ENCODE measurements around the gene CD226.

CD226 gene

DNA sequence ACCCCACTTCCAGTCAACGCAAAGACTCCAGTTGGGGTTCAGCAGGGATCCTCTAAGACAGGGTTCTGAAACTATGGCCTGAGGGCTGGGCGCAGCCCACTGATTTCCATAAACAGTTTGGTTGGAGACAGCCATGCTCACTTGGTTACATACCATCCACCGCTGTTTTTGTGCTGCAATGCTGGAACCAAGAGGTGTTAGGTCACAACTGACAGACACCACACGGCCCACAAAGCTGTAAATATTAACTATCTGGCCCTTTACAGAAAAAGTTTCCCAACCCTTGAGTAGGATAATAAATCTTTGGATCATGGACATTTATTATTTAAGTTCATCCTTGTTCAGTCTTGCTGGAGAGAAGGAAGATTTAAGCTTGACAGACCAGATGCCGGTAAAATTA, 8.4 kb upstream of the CD226 start:
- DNase-seq (ENCODE audit: low read depth, low spot score) = no peak
- no peaks in the 10 kb centered on the region for H3K27me3 ChIP-seq (ENCODE audit: insufficient read depth, insufficient read length)
- TF ChIP-seq SUZ12 (IDR thresholded peaks at IDR 0.05; ENCODE audit: extremely low read depth, insufficient read depth, insufficient read length) (no peak), ZNF274 (IDR thresholded peaks at IDR 0.05; ENCODE audit: low read depth, low read length) (no peak), YY1 (IDR thresholded peaks at IDR 0.05; ENCODE audit: insufficient read depth, insufficient read length) (no peak)
- no peaks in the 10 kb centered on the region for H3K36me3 ChIP-seq (ENCODE audit: insufficient read depth, insufficient read length, low read length)
- H3K4me3 ChIP-seq (ENCODE audit: insufficient read length, low read depth) = no peak overlapping the region
- no peaks in the 10 kb centered on the region for H3K4me1 ChIP-seq (ENCODE audit: insufficient read depth, insufficient read length)
- no peak overlapping the region for H3K9ac ChIP-seq (ENCODE audit: insufficient read length, low read depth)
- H3K9me3 ChIP-seq (ENCODE audit: insufficient read depth, low read length) = no peaks in the 10 kb centered on the region

GRCh38 chr18:69954719-69955480, 7.2 kb upstream of the CD226 start:
- TF ChIP-seq ZNF274 (IDR thresholded peaks at IDR 0.05; ENCODE audit: low read depth, low read length) (no peak), YY1 (IDR thresholded peaks at IDR 0.05; ENCODE audit: insufficient read depth, insufficient read length) (no peak), SUZ12 (IDR thresholded peaks at IDR 0.05; ENCODE audit: extremely low read depth, insufficient read depth, insufficient read length) (no peak)
- no peak for DNase-seq (ENCODE audit: low read depth, low spot score)
- H3K36me3 ChIP-seq (ENCODE audit: insufficient read depth, insufficient read length, low read length) = no peaks in the 10 kb centered on the region

DNA sequence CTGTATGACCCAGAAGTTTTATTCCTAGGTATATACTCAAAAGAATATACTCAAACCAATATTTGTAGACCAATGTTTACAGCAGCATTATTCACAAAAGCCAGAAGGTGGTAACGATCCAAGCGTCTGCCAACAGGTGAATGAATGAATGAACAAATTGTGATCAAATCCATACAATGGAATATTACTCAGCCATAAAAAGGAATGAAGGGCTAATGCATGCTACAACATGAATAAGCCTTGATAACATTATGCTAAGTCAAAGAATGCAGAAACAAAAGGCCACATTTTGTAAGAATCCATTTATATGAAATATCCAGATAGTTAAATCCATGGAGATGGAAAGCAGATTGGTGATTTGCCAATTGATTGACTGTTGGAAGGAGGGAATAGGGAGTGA, 5.5 kb upstream of the CD226 start:
- DNase-seq (ENCODE audit: low read depth, low spot score) = no peak
- TF ChIP-seq YY1 (IDR thresholded peaks at IDR 0.05; ENCODE audit: insufficient read depth, insufficient read length) = no peak
- TF ChIP-seq SUZ12 (IDR thresholded peaks at IDR 0.05; ENCODE audit: extremely low read depth, insufficient read depth, insufficient read length) = no peak
- no peak for TF ChIP-seq ZNF274 (IDR thresholded peaks at IDR 0.05; ENCODE audit: low read depth, low read length)

More at GRCh38 chr18:69954719-69955480, 7.2 kb upstream of the CD226 start:
- no peaks in the 10 kb centered on the region for H3K27me3 ChIP-seq (ENCODE audit: insufficient read depth, insufficient read length)
- H3K4me1 ChIP-seq (ENCODE audit: insufficient read depth, insufficient read length) = no peaks in the 10 kb centered on the region
- no peaks in the 10 kb centered on the region for H3K9me3 ChIP-seq (ENCODE audit: insufficient read depth, low read length)
- no peak overlapping the region for H3K9ac ChIP-seq (ENCODE audit: insufficient read length, low read depth)
- H3K4me3 ChIP-seq (ENCODE audit: insufficient read length, low read depth) = no peak overlapping the region

DNA sequence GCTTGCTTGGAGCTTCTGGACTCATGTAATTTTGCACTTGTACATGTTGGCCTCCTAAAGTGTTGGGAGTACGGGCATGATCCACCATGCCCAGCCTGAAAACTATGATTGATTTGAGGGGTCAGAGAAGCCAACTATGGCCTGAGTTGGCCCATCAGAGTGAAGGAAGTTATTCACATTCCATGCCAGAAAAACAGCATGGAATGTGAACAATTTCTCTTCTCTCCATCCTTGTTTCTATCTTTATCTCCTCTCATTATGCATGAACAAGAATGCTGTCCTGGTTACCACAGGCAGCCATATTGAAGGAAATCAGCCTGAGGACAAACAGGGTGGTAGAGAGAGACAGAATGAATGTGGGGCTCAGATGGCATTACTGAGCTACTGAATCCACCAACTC, 3.5 kb upstream of the CD226 start:
- no peak for DNase-seq (ENCODE audit: low read depth, low spot score)
- TF ChIP-seq SUZ12 (IDR thresholded peaks at IDR 0.05; ENCODE audit: extremely low read depth, insufficient read depth, insufficient read length) = no peak
- H3K4me1 ChIP-seq (ENCODE audit: insufficient read depth, insufficient read length) = no peaks in the 10 kb centered on the region
- H3K9me3 ChIP-seq (ENCODE audit: insufficient read depth, low read length) = no peaks in the 10 kb centered on the region
- H3K9ac ChIP-seq (ENCODE audit: insufficient read length, low read depth) = no peak overlapping the region
- no peaks in the 10 kb centered on the region for H3K27me3 ChIP-seq (ENCODE audit: insufficient read depth, insufficient read length)
- H3K4me3 ChIP-seq (ENCODE audit: insufficient read length, low read depth) = no peak overlapping the region
- H3K36me3 ChIP-seq (ENCODE audit: insufficient read depth, insufficient read length, low read length) = no peaks in the 10 kb centered on the region

More for the DNA sequence above, 5.5 kb upstream of the CD226 start:
- H3K9ac ChIP-seq (ENCODE audit: insufficient read length, low read depth) = no peak overlapping the region
- H3K4me1 ChIP-seq (ENCODE audit: insufficient read depth, insufficient read length) = no peaks in the 10 kb centered on the region
- H3K9me3 ChIP-seq (ENCODE audit: insufficient read depth, low read length) = no peaks in the 10 kb centered on the region
- no peaks in the 10 kb centered on the region for H3K36me3 ChIP-seq (ENCODE audit: insufficient read depth, insufficient read length, low read length)
- H3K27me3 ChIP-seq (ENCODE audit: insufficient read depth, insufficient read length) = no peaks in the 10 kb centered on the region
- H3K4me3 ChIP-seq (ENCODE audit: insufficient read length, low read depth) = no peak overlapping the region

- Histone ChIP-seq H3K4me3 (ENCODE audit: insufficient read length, low read depth) (no peak overlapping the region), H3K36me3 (ENCODE audit: insufficient read depth, insufficient read length, low read length) (no peaks in the 10 kb centered on the region), H3K4me1 (ENCODE audit: insufficient read depth, insufficient read length) (no peaks in the 10 kb centered on the region), H3K9ac (ENCODE audit: insufficient read length, low read depth) (no peak overlapping the region), H3K27me3 (ENCODE audit: insufficient read depth, insufficient read length) (no peaks in the 10 kb centered on the region), H3K9me3 (ENCODE audit: insufficient read depth, low read length) (no peaks in the 10 kb centered on the region)
- DNase-seq (ENCODE audit: low read depth, low spot score) = no peak
- TF ChIP-seq ZNF274 (IDR thresholded peaks at IDR 0.05; ENCODE audit: low read depth, low read length) = no peak
- TF ChIP-seq SUZ12 (IDR thresholded peaks at IDR 0.05; ENCODE audit: extremely low read depth, insufficient read depth, insufficient read length) = no peak
- no peak for TF ChIP-seq YY1 (IDR thresholded peaks at IDR 0.05; ENCODE audit: insufficient read depth, insufficient read length)
These were observed 1.9 kb upstream of the CD226 start for GRCh38 chr18:69949538-69949936.

DNA sequence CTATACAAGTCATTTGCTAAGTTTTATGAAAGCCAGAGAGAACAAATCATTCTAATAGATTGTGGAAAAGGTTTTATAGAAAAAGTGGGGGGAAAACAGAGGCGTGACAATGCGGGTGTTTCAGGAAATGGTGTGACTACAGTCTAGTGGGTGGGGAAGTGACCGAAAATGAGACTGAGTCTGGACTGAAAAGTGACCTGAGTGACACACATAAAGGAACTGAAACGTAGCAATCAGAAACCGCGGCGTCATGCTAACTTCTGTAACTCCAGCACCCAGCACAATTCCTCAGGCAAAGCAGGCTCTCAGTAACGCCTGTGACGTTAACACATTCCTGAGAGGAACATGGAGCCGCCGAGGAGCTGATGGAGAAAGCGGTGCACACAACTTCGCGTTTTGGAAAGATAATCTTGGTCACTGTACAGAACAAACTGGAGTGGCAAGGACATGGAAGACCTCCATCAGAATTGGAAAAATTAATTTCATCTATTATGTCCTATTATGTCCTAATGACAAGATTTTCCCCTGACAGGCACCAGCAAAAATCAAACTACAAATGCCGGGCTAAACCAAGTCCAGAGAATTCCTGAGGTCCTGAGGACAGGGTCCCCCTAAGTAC, 1.4 kb upstream of the CD226 start:
- no peak overlapping the region for H3K4me3 ChIP-seq (ENCODE audit: insufficient read length, low read depth)
- no peak for DNase-seq (ENCODE audit: low read depth, low spot score)
- TF ChIP-seq ZNF274 (IDR thresholded peaks at IDR 0.05; ENCODE audit: low read depth, low read length) (no peak), YY1 (IDR thresholded peaks at IDR 0.05; ENCODE audit: insufficient read depth, insufficient read length) (no peak), SUZ12 (IDR thresholded peaks at IDR 0.05; ENCODE audit: extremely low read depth, insufficient read depth, insufficient read length) (no peak)

DNA sequence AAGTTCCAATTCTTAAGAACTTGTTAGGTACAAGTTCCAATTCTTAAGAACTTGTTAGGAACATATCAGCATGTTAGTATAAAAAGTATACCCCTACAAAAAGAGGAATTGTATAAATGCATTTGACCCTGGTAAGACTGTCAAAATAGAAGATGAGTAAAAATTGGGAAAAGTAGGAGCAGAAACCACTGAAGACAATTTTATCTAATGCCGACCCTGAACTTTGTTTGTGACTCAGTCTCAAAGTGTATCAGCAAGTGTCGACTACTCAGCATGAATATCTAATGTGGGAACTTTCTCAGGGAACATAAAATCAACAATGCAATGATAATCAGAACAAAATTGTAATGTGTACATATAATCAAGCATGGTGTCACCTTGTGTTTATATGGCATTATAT, 583 bp upstream of the CD226 start:
- Histone ChIP-seq H3K4me1 (ENCODE audit: insufficient read depth, insufficient read length) (no peaks in the 10 kb centered on the region), H3K36me3 (ENCODE audit: insufficient read depth, insufficient read length, low read length) (no peaks in the 10 kb centered on the region), H3K27me3 (ENCODE audit: insufficient read depth, insufficient read length) (no peaks in the 10 kb centered on the region), H3K4me3 (ENCODE audit: insufficient read length, low read depth) (no peak overlapping the region), H3K9ac (ENCODE audit: insufficient read length, low read depth) (no peak overlapping the region), H3K9me3 (ENCODE audit: insufficient read depth, low read length) (no peaks in the 10 kb centered on the region)
- TF ChIP-seq ZNF274 (IDR thresholded peaks at IDR 0.05; ENCODE audit: low read depth, low read length) (no peak), YY1 (IDR thresholded peaks at IDR 0.05; ENCODE audit: insufficient read depth, insufficient read length) (no peak), SUZ12 (IDR thresholded peaks at IDR 0.05; ENCODE audit: extremely low read depth, insufficient read depth, insufficient read length) (no peak)
- DNase-seq (ENCODE audit: low read depth, low spot score) = no peak

More for the DNA sequence above, 1.4 kb upstream of the CD226 start:
- no peaks in the 10 kb centered on the region for H3K27me3 ChIP-seq (ENCODE audit: insufficient read depth, insufficient read length)
- H3K36me3 ChIP-seq (ENCODE audit: insufficient read depth, insufficient read length, low read length) = no peaks in the 10 kb centered on the region
- no peak overlapping the region for H3K9ac ChIP-seq (ENCODE audit: insufficient read length, low read depth)
- H3K9me3 ChIP-seq (ENCODE audit: insufficient read depth, low read length) = no peaks in the 10 kb centered on the region
- no peaks in the 10 kb centered on the region for H3K4me1 ChIP-seq (ENCODE audit: insufficient read depth, insufficient read length)
